DMS153 treated with DMSO at 0.1 percent for 48 hours (cell line): ENCODE results near the gene CGREF1.

Experiments used
- DNase-seq: peaks from one replicate; lab custom pipeline; 2025; ENCODE audit not compliant: unreplicated experiment; lab: John Stamatoyannopoulos, UW

CGREF1 gene, protein sequence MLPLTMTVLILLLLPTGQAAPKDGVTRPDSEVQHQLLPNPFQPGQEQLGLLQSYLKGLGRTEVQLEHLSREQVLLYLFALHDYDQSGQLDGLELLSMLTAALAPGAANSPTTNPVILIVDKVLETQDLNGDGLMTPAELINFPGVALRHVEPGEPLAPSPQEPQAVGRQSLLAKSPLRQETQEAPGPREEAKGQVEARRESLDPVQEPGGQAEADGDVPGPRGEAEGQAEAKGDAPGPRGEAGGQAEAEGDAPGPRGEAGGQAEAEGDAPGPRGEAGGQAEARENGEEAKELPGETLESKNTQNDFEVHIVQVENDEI

GRCh38 chr2:27118525-27119329, at the start of gene CGREF1:
Gene CGREF1, minus strand, starts transcription at chr2:27119128. Its CDS starts 14,762 bp downstream, at chr2:27104366.
- no peak for DNase-seq

- no peak for DNase-seq
Measured at GRCh38 chr2:27164960-27165763, 46.2 kb upstream of the CGREF1 start.

- DNase-seq = no peak
Measured at GRCh38 chr2:27162151-27163121, 43.5 kb upstream of the CGREF1 start.

- DNase-seq = no peak
Measured at GRCh38 chr2:27160191-27160590, 41.3 kb upstream of the CGREF1 start.

DNA sequence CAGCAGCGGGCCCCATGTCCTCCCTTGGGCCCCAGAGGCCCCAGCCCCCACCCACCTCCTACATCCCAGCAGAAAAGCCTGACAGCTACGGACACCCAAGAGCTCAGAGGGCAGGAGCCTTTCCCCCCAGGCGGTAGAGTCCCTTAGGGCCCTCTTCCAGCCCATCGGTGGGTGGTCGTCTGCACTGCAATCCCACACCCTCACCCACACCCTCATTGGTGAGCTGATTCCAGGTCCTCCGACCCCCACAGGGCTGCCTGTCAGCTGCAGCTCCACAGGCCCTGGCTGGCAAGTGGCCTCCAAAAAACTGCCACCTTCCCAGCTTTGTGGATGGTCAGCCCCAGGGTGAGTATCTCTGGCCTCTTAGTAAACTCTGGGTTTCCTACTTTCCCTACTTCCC, 40.3 kb upstream of the CGREF1 start:
- no peak for DNase-seq

GRCh38 chr2:27158468-27158867, 39.5 kb upstream of the CGREF1 start:
- no peak for DNase-seq

- DNase-seq = no peak
Measured at GRCh38 chr2:27155069-27155520, 36.2 kb upstream of the CGREF1 start.

GRCh38 chr2:27154488-27154887, 35.6 kb upstream of the CGREF1 start:
- no peak for DNase-seq

DNA sequence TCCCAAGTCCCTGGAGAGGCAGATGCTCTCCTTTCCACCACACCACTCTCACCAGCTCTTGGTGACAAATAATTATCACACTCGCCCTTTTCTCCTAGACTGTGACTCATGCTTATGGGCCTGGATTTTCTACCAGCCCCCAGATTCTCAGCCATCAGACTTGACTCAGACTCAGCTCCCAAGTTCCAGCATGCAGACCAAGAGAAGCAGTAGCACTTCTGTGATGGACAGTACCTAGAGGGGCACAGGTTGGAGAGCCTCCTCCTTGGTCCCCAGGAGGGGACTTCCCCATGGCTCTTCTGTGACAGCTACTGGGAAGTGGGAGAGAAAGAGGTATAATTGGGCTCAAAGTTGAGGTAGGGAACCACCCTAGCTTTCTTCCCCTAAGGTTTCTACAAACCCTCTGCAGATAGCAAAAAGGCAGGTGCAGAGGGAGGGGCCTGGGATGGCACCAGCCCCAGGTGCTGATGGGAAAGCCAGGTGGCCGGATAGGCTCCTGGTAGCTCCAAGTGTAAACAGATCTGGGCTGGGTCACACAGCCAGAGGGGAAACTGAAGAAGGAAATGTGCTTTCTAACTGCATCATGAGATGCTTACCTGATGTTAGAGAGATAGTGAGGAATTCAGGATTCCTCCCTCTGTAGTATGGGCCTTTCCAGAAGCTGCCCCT, 34.0 kb upstream of the CGREF1 start:
- peak; percentile 7 for DNase-seq

- DNase-seq = no peak
Measured at GRCh38 chr2:27152102-27152795, 33.3 kb upstream of the CGREF1 start.

GRCh38 chr2:27150639-27151230, 31.8 kb upstream of the CGREF1 start:
- no peak for DNase-seq

- no peak for DNase-seq
Measured at GRCh38 chr2:27149570-27150405, 30.9 kb upstream of the CGREF1 start.

GRCh38 chr2:27148801-27149439, 30.0 kb upstream of the CGREF1 start, which contains the start of gene TCF23:
Gene TCF23, plus strand, starts transcription at chr2:27149004. Its CDS starts 130 bp downstream, at chr2:27149134.
- no peak for DNase-seq

- DNase-seq = no peak
Measured at GRCh38 chr2:27147935-27148334, 29.0 kb upstream of the CGREF1 start.

- DNase-seq = no peak
Measured at GRCh38 chr2:27145682-27146081, 26.8 kb upstream of the CGREF1 start.

DNA sequence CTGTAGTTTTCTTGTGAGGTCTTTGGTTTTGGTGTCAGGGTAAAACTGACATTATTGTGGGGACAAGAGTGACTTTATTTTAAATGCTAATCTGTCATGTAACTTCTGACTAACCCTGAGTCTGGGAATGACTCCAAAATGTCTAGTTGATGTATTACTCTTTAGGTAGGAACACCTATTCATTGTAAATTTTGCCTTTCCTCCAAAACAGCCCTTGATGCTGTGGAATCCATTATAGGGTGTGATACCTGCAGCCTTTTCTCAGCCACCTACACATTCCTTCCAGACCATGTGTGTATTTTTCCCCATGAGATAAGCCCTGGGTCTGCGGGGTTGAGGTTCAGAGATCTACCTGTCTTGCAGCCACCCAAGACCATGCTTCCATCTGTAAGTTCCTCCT, 24.4 kb upstream of the CGREF1 start:
- DNase-seq = no peak

- no peak for DNase-seq
Measured at GRCh38 chr2:27139310-27139709, 20.4 kb upstream of the CGREF1 start, which contains the start of gene PRR30. Gene PRR30, minus strand, starts transcription at chr2:27139410. Its CDS starts 1,081 bp downstream, at chr2:27138329.
